Stomach (tissue), 4 donors: ENCODE measurements around the gene TSHR.

Experiments used
- EP300 ChIP-seq: sonication (generic); formaldehyde crosslinking; IDR thresholded peaks from one replicate; pipeline ENCODE4 v1.6.1; 2017; ENCODE audit warnings: antibody characterized with exemption
- POLR2A ChIP-seq, 4 donors: fragments of 450-650 bp; IDR thresholded peaks; one replicate each; pipeline ENCODE4 v1.6.1; 2016; ENCODE audit warnings: antibody characterized with exemption in 4 of 4, control low read depth in 2 of 4, mild to moderate bottlenecking in 1 of 4, moderate library complexity in 1 of 4
- POLR2AphosphoS5 ChIP-seq, 3 donors: sonication (generic); formaldehyde crosslinking; IDR thresholded peaks; one replicate each; pipeline ENCODE4 v1.6.1; 2016; ENCODE audit warnings: antibody characterized with exemption in 3 of 3
- TF ChIP-seq, protein P1 (sequence below), 7 experiments: fragments of 450-650 bp in 4 of 7; fragments of 200-600 bp in 3 of 7; sonication (generic) in 3 of 7; IDR thresholded peaks; one replicate each; pipeline ENCODE4 v1.5.1; 2016 to 2019; ENCODE audit warnings: antibody characterized with exemption in 7 of 7, control low read depth in 2 of 7, mild to moderate bottlenecking in 1 of 7

GRCh38 chr14:80940146-80940545, 15.3 kb upstream of the TSHR start:
- TF ChIP-seq, protein P1, sequence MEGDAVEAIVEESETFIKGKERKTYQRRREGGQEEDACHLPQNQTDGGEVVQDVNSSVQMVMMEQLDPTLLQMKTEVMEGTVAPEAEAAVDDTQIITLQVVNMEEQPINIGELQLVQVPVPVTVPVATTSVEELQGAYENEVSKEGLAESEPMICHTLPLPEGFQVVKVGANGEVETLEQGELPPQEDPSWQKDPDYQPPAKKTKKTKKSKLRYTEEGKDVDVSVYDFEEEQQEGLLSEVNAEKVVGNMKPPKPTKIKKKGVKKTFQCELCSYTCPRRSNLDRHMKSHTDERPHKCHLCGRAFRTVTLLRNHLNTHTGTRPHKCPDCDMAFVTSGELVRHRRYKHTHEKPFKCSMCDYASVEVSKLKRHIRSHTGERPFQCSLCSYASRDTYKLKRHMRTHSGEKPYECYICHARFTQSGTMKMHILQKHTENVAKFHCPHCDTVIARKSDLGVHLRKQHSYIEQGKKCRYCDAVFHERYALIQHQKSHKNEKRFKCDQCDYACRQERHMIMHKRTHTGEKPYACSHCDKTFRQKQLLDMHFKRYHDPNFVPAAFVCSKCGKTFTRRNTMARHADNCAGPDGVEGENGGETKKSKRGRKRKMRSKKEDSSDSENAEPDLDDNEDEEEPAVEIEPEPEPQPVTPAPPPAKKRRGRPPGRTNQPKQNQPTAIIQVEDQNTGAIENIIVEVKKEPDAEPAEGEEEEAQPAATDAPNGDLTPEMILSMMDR (IDR thresholded peaks at IDR 0.05), result no peak
- TF ChIP-seq POLR2A (IDR thresholded peaks at IDR 0.05), result no peak
- no peak for TF ChIP-seq EP300
- no peak for TF ChIP-seq POLR2AphosphoS5 (IDR thresholded peaks at IDR 0.05)
